ENCODE results near the gene RAB34. TPM values are rescaled to one million over a fixed set of nuclear protein-coding genes. Genes with fewer than 3 reads are reported as not detected.

The RAB34 gene
- total RNA-seq, 1 experiment from 2014 or later: 161 TPM

GRCh38 chr17:28686296-28686695 lies 31.4 kb downstream of the RAB34 start:
- Histone ChIP-seq H2AFZ (no peak overlapping the region), H3K4me3 (no peak overlapping the region), H4K20me1 (ENCODE audit: insufficient read depth) (no peaks in the 10 kb centered on the region; the same call in 1 of the 2 replicates), H3K27me3 (ENCODE audit: insufficient read depth, low read depth) (no peaks in the 10 kb centered on the region), H3K4me2 (no peak overlapping the region), H3K9me2 (ENCODE audit: insufficient read depth) (no peaks in the 10 kb centered on the region), H3K79me2 (ENCODE audit: low read depth) (no peaks in the 10 kb centered on the region), H3K27ac (no peak overlapping the region), H3K36me3 (ENCODE audit: low read depth) (peaks cover 53% of the 10 kb centered on the region), H3K9me3 (ENCODE audit: insufficient read depth, low read depth) (no peaks in the 10 kb centered on the region), H3K4me1 (replicated peaks; ENCODE audit: insufficient read depth) (no peaks in the 10 kb centered on the region), H3F3A (ENCODE audit: insufficient read depth, low read depth) (no peaks in the 10 kb centered on the region; the same call in 1 of the 2 replicates)
- ChIA-PET CTCF (no interaction called here), POLR2A (ENCODE audit: unreplicated experiment) (no interaction called here)
- TF ChIP-seq CTCF (conservative IDR thresholded peaks at IDR 0.05): no peak
- no peak for TF ChIP-seq EZH2 (IDR thresholded peaks at IDR 0.05; ENCODE audit: low read depth)
- intact Hi-C loops (cut with micrococcal nuclease; ENCODE audit: unreplicated experiment): no loop called here
- BruUV-seq (replicated peaks): no TSS peak
- no peak for DNase-seq

- TF ChIP-seq CTCF (conservative IDR thresholded peaks at IDR 0.05) (no peak), EZH2 (IDR thresholded peaks at IDR 0.05; ENCODE audit: low read depth) (no peak)
- H3K4me3 ChIP-seq: no peak overlapping the region
- no TSS peak for BruUV-seq (replicated peaks)
- no peak overlapping the region for H3K4me2 ChIP-seq
- DNase-seq: no peak
- no peaks in the 10 kb centered on the region for H3K27me3 ChIP-seq (ENCODE audit: insufficient read depth, low read depth)
- H3K36me3 ChIP-seq (ENCODE audit: low read depth): peaks cover 52% of the 10 kb centered on the region
- H3K27ac ChIP-seq: no peak overlapping the region
- no peak overlapping the region for H2AFZ ChIP-seq
- intact Hi-C loops (cut with micrococcal nuclease; ENCODE audit: unreplicated experiment): no loop called here
- ChIA-PET POLR2A (ENCODE audit: unreplicated experiment) (no interaction called here), CTCF (interaction anchor here (0.6 kb wide), 1 partner anchor 41 kb away, joined by 3 read pairs; the partner anchor contains the start of gene TLCD1)
- no peaks in the 10 kb centered on the region for H3K79me2 ChIP-seq (ENCODE audit: low read depth)
- no peaks in the 10 kb centered on the region for H3K4me1 ChIP-seq (replicated peaks; ENCODE audit: insufficient read depth)
- H3F3A ChIP-seq (ENCODE audit: insufficient read depth, low read depth): no peaks in the 10 kb centered on the region; the same call in 1 of the 2 replicates
- no peaks in the 10 kb centered on the region; the same call in 1 of the 2 replicates for H4K20me1 ChIP-seq (ENCODE audit: insufficient read depth)
- H3K9me2 ChIP-seq (ENCODE audit: insufficient read depth): no peaks in the 10 kb centered on the region
- H3K9me3 ChIP-seq (ENCODE audit: insufficient read depth, low read depth): no peaks in the 10 kb centered on the region
These were observed 32.3 kb downstream of the RAB34 start for GRCh38 chr17:28685366-28685765.

- no peak overlapping the region for H3K4me3 ChIP-seq
- no peak overlapping the region for H3K27ac ChIP-seq
- intact Hi-C loops (cut with micrococcal nuclease; ENCODE audit: unreplicated experiment): no loop called here
- POLR2A ChIA-PET (ENCODE audit: unreplicated experiment): no interaction called here
- no TSS peak for BruUV-seq (replicated peaks)
- CTCF ChIA-PET: no interaction called here
- H3K36me3 ChIP-seq (ENCODE audit: low read depth): peaks cover 48% of the 10 kb centered on the region
- TF ChIP-seq EZH2 (IDR thresholded peaks at IDR 0.05; ENCODE audit: low read depth) (no peak), CTCF (conservative IDR thresholded peaks at IDR 0.05) (no peak)
- no peaks in the 10 kb centered on the region for H3K27me3 ChIP-seq (ENCODE audit: insufficient read depth, low read depth)
- no peaks in the 10 kb centered on the region for H3K9me3 ChIP-seq (ENCODE audit: insufficient read depth, low read depth)
- no peak for DNase-seq
- no peak overlapping the region for H2AFZ ChIP-seq
- H3K9me2 ChIP-seq (ENCODE audit: insufficient read depth): no peaks in the 10 kb centered on the region
- H3K79me2 ChIP-seq (ENCODE audit: low read depth): no peaks in the 10 kb centered on the region
- H4K20me1 ChIP-seq (ENCODE audit: insufficient read depth): no peaks in the 10 kb centered on the region; the same call in 1 of the 2 replicates
- H3K4me1 ChIP-seq (replicated peaks; ENCODE audit: insufficient read depth): no peaks in the 10 kb centered on the region
- no peak overlapping the region for H3K4me2 ChIP-seq
- no peaks in the 10 kb centered on the region; the same call in 1 of the 2 replicates for H3F3A ChIP-seq (ENCODE audit: insufficient read depth, low read depth)
These were observed 32.7 kb downstream of the RAB34 start for GRCh38 chr17:28684963-28685362.
